C4-2B (cell line): Measurements from ENCODE around the gene SP4.
"Not testable (repeated sequence)": the region's sequence is repeated elsewhere in the genome, so short reads cannot be mapped to it uniquely, and the experiment has no call there.

Source experiments
- H3K27ac ChIP-seq: fragments of 450-650 bp; 2 replicates; pipeline ENCODE4 v1.5.1; 2017
- ZFX ChIP-seq: fragments of 450-650 bp; IDR thresholded peaks from 2 replicates; pipeline ENCODE4 v1.6.1; 2017
- TF ChIP-seq, protein P1 (sequence below): fragments of 450-650 bp; conservative IDR thresholded peaks from 2 replicates; pipeline ENCODE4 v1.5.1; 2017; ENCODE audit warnings: mild to moderate bottlenecking

SP4 gene

GRCh38 chr7:21514062-21514461 is 86.2 kb downstream of the SP4 start:
- no peak overlapping the region for H3K27ac ChIP-seq
- TF ChIP-seq, protein P1, sequence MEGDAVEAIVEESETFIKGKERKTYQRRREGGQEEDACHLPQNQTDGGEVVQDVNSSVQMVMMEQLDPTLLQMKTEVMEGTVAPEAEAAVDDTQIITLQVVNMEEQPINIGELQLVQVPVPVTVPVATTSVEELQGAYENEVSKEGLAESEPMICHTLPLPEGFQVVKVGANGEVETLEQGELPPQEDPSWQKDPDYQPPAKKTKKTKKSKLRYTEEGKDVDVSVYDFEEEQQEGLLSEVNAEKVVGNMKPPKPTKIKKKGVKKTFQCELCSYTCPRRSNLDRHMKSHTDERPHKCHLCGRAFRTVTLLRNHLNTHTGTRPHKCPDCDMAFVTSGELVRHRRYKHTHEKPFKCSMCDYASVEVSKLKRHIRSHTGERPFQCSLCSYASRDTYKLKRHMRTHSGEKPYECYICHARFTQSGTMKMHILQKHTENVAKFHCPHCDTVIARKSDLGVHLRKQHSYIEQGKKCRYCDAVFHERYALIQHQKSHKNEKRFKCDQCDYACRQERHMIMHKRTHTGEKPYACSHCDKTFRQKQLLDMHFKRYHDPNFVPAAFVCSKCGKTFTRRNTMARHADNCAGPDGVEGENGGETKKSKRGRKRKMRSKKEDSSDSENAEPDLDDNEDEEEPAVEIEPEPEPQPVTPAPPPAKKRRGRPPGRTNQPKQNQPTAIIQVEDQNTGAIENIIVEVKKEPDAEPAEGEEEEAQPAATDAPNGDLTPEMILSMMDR, result no peak
- TF ChIP-seq ZFX, result no peak

DNA sequence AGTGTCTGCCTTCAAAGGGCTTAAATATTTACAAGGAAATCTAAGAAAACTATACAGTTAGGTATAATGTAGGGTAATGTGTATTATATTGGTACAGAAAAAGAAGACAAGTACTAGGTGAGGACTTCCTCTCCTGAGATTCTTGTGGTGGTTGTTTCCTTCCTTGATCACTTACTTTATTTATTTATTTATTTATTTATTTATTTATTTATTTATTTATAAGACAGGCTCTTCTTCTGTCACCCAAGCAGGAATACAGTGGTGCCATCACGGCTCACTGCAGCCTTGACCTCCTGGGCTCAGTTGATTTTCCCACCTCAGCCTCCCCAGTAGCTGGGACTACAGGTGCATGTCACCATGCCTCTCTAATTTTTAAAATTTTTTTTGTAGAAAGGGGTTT is 96.8 kb downstream of the SP4 start:
- TF ChIP-seq, protein P1, result no peak
- TF ChIP-seq ZFX, result no peak
- no peak overlapping the region for H3K27ac ChIP-seq

- TF ChIP-seq, protein P1, result peak; percentile 48
- no peak for TF ChIP-seq ZFX
- no peak overlapping the region for H3K27ac ChIP-seq
Measured at GRCh38 chr7:21526007-21526406, 98.1 kb downstream of the SP4 start.

- TF ChIP-seq ZFX, result no peak
- TF ChIP-seq, protein P1, result no peak
- H3K27ac ChIP-seq, result no peak overlapping the region
Measured at GRCh38 chr7:21526448-21526847, 98.6 kb downstream of the SP4 start.

DNA sequence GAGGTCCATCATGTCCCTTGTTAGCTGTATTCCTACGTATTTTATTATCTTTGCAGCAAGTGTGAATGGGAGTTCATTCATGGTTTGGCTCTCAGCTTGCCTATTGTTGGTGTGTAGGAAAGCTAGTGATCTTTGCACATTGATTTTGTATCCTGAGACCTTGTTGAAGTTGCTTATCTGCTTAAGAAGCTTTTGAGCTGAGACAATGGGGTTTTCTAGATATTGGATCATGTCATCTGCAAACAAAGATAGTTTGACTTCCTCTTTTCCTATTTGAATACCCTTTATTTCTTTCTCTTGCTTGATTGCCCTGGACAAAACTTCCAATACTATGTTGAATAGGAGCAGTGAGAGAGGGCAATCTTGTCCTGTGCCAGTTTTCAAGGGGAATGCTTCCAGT is 104.6 kb downstream of the SP4 start:
- not testable (repeated sequence) for H3K27ac ChIP-seq

GRCh38 chr7:21533646-21534045 is 105.8 kb downstream of the SP4 start:
- H3K27ac ChIP-seq, result not testable (repeated sequence)

- H3K27ac ChIP-seq, result not testable (repeated sequence)
Measured at GRCh38 chr7:21536445-21537118, 108.7 kb downstream of the SP4 start.

GRCh38 chr7:21538936-21539495 is 111.1 kb downstream of the SP4 start:
- TF ChIP-seq, protein P1, result no peak
- TF ChIP-seq ZFX, result no peak

DNA sequence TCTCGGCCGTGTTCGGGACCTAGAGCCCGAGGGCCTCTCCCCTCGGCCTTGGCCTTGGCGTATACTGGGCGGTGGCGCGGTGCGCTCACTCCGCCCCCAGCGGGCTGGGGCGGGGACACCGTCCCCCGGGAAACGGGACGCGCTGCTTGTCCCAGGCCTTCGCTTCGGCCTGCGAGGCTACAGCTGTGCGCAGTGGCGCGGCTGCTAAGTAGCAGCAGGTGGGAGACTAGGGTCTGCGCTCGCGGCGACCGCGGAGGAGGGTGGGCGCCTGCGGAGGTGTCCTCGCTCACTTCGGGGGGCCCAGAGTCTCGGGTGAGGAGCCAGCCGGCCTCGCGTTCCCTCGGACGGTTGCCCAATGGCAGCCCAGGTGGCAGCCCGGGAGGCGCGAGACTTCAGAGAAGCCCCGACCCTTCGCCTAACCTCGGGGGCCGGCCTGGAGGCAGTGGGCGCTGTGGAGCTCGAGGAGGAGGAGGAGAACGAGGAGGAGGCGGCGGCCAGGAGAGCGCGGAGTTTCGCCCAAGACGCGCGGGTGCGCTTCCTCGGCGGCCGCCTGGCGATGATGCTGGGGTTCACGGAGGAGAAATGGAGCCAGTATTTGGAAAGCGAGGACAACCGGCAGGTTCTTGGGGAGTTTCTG is 115.1 kb downstream of the SP4 start, which contains the start of gene DNAH11:
DNAH11 (plus strand) TSS at position 149 of the 637 bp plus-strand sequence; CDS start at position 356, 207 bp downstream.
- TF ChIP-seq ZFX, result no peak
- TF ChIP-seq, protein P1, result no peak
- H3K27ac ChIP-seq, result no peak within 1 kb of the TSS

More at GRCh38 chr7:21538936-21539495, 111.1 kb downstream of the SP4 start:
- no peak overlapping the region for H3K27ac ChIP-seq
